Fibroblast of lung (primary cell): ENCODE data around the gene FCSK.

ENCODE experiments used
- EZH2 ChIP-seq: IDR thresholded peaks from 2 replicates; pipeline ENCODE4 v1.5.1; 2012; ENCODE audit warnings: low read length, control low read depth, mild to moderate bottlenecking; ENCODE audit errors: missing control alignments
- TF ChIP-seq, protein P1 (sequence below), 2 donors: IDR thresholded peaks in 1 of 2; conservative IDR thresholded peaks in 1 of 2; 1 replicate in 1 of 2; 2 replicates in 1 of 2; pipeline ENCODE4 v1.5.1; 2011 to 2012; ENCODE audit warnings: low read length in 2 of 2, control low read depth in 1 of 2, inconsistent platforms in 1 of 2, low read depth in 1 of 2, mild to moderate bottlenecking in 1 of 2

- TF ChIP-seq, protein P1, sequence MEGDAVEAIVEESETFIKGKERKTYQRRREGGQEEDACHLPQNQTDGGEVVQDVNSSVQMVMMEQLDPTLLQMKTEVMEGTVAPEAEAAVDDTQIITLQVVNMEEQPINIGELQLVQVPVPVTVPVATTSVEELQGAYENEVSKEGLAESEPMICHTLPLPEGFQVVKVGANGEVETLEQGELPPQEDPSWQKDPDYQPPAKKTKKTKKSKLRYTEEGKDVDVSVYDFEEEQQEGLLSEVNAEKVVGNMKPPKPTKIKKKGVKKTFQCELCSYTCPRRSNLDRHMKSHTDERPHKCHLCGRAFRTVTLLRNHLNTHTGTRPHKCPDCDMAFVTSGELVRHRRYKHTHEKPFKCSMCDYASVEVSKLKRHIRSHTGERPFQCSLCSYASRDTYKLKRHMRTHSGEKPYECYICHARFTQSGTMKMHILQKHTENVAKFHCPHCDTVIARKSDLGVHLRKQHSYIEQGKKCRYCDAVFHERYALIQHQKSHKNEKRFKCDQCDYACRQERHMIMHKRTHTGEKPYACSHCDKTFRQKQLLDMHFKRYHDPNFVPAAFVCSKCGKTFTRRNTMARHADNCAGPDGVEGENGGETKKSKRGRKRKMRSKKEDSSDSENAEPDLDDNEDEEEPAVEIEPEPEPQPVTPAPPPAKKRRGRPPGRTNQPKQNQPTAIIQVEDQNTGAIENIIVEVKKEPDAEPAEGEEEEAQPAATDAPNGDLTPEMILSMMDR (conservative IDR thresholded peaks at IDR 0.05 in 1 of 2, IDR thresholded peaks at IDR 0.05 in 1 of 2; ENCODE audit: low read depth in 1 of 2, low read length in 2 of 2): no peak
- TF ChIP-seq EZH2: no peak
Measured at GRCh38 chr16:70481929-70482536, 27.6 kb downstream of the FCSK start.
